Astrocyte of the spinal cord (primary cell): ENCODE measurements around the gene AGAP1.

Source experiments
- DNase-seq: peaks from one replicate; pipeline ENCODE4 v3.0.0; 2011; ENCODE audit warnings: low read depth, low spot score
- H3K4me3 ChIP-seq: 2 replicates; pipeline ENCODE4 v1.5.1; 2011; ENCODE audit warnings: low read depth, mild to moderate bottlenecking, low read length, moderate library complexity
- CTCF ChIP-seq: IDR thresholded peaks from 2 replicates; pipeline ENCODE4 v1.5.1; 2012; ENCODE audit warnings: low read depth, mild to moderate bottlenecking, low read length, inconsistent platforms
- in situ Hi-C: cut with HindIII; loops from 2 replicates; pipeline ENCODE4 v1.10.0; 2017; ENCODE audit warnings: low sequenced_read_pairs

AGAP1 gene

GRCh38 chr2:235649418-235649817, 155.6 kb downstream of the AGAP1 start:
- no peak for DNase-seq
- H3K4me3 ChIP-seq: no peak overlapping the region
- in situ Hi-C loops: no loop called here
- TF ChIP-seq CTCF: no peak

GRCh38 chr2:235651643-235652042, 157.8 kb downstream of the AGAP1 start:
- no peak for TF ChIP-seq CTCF
- no peak overlapping the region for H3K4me3 ChIP-seq
- in situ Hi-C loops: no loop called here
- DNase-seq: no peak

- TF ChIP-seq CTCF: no peak
- in situ Hi-C loops: no loop called here
- H3K4me3 ChIP-seq: no peak overlapping the region
- no peak for DNase-seq
These were observed 160.4 kb downstream of the AGAP1 start for GRCh38 chr2:235654103-235654813.

GRCh38 chr2:235658351-235659174, 164.7 kb downstream of the AGAP1 start:
- H3K4me3 ChIP-seq: no peak overlapping the region
- TF ChIP-seq CTCF: no peak
- in situ Hi-C loops: no loop called here

GRCh38 chr2:235659767-235660322, 166.0 kb downstream of the AGAP1 start:
- DNase-seq: peak; percentile 89
- no peak for TF ChIP-seq CTCF
- in situ Hi-C loops: no loop called here
- H3K4me3 ChIP-seq: no peak overlapping the region

More at GRCh38 chr2:235658351-235659174, 164.7 kb downstream of the AGAP1 start:
- DNase-seq: no peak

GRCh38 chr2:235660484-235661082, 166.7 kb downstream of the AGAP1 start:
- in situ Hi-C loops: no loop called here
- TF ChIP-seq CTCF: no peak
- H3K4me3 ChIP-seq: no peak overlapping the region
- no peak for DNase-seq
